ENCODE results near the gene TRAPPC6A.

TRAPPC6A gene, protein sequence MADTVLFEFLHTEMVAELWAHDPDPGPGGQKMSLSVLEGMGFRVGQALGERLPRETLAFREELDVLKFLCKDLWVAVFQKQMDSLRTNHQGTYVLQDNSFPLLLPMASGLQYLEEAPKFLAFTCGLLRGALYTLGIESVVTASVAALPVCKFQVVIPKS

DNA sequence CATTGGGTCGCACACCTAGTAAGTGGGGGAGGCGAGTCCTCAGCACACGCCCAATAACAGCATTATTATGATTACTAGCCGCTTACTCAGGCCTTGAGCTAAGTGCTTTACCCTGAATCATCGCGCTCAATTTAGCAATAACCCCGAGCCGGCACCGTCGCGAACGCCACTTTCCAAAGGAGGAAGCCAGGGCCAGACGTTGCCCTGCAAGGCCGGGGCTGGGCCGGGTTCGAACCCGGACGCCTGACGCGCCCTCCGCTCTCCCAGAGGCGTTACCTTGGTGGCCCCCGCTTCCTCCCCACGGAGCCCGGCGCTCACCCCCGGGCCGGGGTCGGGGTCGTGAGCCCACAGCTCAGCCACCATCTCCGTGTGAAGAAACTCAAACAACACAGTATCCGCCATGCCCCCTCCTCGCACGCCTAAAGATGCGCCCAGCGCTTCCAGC, at the start of gene TRAPPC6A:
TRAPPC6A (minus strand) TSS at position 421 of the 445 bp plus-strand sequence; CDS start at position 402, 19 bp downstream.
- no peak for DNase-seq

DNA sequence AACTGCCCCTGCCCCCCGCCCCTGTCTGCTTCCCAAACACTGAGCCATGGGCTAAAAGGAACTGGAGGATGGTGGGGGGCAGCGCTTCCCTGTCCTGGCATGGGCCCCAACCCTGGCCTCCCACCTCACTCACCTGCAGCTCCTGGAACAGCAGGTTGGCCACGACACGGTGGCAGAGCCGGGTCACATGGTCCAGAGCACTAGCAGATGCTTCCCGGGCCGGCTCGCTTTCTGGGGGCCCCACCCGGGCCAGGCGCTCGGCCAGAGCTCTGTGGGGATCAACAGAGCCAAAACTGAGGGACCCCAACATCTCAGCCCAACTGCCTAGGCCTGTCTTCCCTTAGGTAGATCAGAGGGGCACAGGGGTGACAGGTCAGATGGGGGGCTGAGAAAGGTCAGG, 46.6 kb upstream of the TRAPPC6A start:
- no peak for DNase-seq

DNA sequence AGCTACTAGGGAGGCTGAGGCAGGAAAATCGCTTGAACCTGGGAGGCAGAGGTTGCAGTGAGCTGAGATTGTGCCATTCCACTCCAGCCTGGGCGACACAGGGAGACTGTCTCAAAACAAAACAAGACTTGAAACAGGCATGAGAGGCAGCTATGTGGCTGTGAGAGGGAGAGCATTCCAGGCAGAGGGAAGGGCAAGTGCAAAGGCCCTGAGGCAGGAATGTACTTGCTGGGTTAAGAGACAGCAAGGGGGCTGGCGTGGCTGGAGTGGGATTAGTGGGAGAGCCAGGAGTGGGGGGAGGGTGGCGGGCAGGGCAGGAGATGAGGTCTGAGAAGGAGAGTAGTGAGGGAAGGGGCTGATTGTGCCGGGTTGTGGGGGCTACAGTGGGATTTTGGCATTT, 45.8 kb upstream of the TRAPPC6A start:
- no peak for DNase-seq

DNA sequence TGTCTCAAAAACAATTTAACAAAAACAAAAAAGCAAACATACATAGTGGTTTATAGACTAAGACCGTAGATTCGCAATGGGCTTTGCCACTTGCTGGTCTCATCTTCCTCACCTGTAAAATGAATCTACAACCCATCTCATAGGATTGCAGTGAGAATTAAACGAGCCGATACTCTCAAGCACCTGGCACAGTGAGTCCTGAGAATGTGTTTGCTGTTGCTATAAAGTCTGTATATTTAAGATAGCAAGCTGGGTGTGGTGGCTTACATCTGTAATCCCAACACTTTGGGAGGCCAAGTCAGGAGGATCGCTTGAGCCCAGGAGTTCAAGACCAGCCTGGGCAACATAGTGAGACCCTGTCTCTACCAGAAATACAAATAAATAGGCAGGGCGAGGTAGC, 44.7 kb upstream of the TRAPPC6A start:
- no peak for DNase-seq

DNA sequence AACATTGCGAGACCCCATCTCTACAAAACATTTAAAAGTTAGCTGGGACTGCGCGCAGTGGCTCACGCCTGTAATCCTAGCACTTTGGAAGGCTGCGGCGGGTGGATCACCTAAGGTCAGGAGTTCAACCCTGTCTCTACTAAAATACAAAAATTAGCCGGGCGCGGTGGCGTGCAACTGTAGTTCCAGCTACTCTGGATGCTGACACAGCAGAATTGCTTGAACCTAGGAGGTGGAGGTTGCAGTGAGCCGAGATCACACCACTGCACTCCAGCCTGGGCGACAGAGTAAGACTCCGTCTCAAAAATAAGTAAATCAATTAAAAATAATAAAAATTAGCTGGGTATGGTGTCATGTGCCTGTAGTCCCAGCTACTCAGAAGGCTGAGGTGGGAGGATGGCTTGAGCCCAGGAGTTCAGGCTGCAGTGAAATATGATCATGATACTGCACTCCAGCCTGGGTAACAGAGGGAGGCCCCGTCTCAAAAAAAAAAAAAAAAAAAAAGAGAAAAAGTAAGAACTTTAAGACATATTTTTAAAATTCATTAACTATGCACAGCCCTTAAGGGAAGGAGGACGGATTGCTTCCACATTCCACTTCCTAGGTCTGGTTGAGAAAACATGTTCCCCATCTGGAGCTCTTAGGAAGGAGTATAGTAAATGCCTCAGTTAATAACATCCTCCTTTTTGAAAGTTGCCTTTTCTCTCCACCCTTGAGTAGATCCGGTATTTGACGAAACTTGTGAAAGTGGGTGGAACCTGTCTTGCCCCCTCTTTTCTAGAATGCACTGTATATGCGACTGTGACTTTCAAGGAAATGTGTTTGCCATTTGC, 41.1 kb upstream of the TRAPPC6A start:
- DNase-seq = no peak

DNA sequence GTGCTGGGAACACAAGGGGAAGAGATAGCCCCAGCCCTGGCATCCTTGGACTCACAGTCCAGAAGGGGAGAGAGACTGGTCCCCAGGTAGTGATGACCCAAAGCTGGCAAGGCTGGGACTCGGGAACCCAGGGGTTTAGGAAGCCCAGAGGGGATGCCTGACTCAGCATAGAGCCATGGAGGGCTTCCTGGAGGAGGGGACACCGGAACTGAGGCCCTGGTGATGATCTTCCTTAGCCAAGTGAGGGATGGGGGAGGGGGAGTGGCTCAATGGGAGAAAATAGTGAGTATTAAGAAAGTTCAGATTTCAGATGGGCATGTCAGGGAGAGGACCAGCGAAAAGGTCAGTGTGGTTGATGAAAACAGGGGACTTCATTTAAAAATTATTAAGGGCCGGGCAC, 40.4 kb upstream of the TRAPPC6A start:
- DNase-seq = no peak

DNA sequence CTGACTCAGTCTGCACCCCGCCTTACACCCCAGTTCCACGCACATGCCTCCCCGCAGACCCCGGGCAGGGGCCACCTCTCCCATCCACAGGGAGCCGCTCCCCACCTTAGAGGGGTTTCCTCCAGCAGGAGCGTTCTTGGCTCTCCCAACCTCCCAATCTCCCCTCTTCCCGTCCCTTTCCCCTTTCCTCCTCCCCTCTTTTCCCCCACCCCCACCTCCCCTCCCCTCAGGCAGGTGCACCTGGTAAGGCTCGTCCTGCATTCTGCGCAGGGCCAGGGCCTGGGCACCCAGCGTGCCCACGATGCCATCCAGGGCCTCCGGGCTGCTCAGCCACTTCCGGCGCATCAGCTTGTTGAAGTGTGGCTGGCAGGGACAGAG, 39.9 kb upstream of the TRAPPC6A start:
- no peak for DNase-seq

DNA sequence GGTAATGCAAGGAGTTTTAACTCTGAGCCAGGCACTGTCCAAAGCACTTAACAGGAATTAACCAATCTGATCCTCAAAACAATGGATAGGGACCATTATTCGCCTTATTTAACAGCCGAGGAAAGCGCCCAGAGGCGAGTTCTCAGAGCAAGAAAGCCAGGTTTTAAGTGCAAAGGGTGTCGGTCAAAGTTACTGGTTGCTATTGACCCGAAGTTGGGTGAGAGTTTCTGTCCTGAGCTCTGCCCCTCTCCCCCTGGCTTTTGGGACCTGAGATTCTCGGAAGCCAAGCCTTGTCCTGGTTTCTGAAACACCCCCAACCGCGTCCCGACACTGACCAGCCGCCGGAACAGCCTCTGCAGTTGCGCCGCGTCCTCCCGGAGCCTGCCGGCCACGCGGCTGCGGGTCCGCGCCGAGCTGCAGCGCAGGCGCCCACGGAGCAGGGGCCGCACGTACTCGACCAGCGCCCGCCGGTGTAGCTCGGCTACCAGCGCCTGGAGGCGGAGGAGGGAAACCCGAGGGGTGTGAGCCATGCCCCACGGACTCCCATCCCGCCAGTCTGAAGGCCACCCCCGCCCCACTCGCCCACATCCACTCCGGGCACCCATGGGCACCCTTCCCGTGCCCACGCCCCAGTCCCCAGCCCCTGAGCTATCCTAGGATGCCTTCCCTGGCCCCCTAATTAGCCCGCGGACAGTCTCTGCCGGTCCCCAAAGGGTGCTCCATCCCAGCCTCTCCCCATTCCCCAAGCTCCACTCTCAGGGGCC, 39.3 kb upstream of the TRAPPC6A start:
- DNase-seq = no peak

DNA sequence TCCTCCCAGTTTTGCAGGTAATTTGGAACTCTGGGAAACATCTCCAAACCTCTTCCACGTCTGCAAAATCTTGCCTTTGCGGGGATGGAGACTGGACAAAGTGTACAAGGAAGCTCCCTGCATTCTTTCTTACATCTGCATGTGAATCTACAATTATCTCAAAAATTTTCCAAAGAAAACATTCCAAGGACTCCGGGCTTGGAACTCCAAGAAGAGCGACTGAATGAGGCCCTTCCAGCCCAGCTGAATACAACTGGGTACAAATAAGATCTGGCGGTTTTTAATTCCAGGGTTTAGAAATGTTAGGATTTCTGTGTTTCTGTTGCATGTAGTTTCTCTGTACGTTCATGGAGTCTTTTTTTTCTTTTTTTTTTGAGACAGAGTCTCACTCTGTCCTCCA, 38.6 kb upstream of the TRAPPC6A start:
- no peak for DNase-seq

DNA sequence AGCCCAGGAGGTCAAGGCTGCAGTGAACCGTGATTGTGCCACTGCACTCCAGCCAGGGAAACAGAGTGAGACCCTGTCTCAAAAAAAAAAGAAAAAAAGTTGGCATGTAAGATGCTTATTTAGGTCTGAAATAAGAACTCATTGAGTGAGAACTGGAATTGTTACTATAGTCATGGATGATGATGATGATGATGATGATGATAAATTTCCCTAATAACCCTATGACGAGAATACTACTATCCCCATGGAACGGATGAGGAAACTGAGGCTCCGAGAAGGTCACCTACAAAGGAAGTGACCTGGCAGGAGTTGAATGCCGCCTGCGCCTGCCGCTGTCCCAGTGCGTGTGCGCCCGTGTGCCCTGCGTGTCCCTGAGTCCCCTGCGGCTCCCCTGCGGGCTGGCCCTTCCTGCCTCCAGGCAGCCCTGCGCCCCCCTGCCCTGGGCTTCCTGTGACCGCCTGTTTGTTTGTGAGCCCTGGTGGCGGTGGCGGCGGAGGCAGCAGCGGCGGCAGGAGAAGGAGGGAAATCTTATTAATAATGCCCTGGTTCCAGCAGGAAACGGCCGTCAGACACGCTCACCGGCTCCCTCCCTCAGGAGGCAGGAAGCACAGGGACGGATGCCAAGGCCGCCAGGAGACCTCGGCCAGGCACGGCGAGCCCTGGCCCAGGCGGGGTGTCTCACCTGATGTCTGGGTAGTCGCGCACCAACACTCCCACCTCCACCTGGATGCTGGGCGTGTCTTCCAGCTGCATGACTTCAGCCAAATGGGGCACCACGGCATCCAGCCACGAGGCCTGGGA, 37.6 kb upstream of the TRAPPC6A start:
- DNase-seq = no peak

DNA sequence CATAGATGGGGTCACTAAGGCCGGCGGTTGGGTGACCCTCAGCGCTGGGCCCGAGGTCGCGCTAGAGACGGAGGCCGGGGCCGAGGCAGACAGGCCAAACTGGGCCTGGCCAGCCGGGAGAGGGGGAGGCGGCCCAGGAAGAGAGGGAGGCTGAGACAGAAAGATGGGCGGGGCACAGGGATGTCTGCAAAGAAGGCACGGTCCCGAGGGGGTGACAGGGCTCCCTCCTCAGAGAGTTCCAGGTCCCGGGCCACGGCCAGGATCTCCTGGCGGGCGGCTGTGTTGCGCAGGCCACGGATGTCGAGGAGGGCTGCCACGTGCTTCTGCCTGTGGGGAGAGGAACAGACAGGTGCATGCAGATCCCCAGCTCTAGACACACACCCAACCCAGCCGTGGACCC, 35.0 kb upstream of the TRAPPC6A start:
- no peak for DNase-seq

DNA sequence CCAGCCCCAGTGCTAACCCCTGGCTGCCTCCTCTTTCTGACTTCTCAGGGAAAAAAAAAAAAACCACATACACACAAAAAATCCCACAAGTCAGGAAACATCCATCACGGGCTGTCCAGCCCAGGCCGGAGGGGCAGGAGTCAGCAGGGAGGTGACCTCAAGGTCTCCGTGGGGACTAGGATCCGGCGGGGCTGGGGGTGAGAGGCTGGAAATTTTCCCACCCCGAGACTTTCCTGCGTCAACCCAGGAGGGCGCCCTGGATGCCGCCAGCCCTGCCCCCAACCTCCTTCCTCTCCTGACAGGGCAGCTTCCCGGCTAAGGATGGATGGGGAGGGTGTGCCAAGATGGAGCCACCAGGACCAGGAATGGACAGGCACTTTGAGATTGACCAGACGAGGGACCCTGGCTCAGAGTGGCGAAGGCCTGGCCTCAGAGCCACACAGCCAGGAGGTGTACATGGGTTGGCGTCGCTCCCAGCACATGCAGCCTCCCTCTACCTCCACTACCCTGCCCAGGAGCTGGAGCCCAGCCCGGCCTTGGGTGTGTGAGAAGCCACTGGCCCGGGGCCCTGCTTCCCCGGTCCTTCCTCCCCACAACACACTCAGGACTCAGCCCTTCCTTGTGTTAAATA, 33.8 kb upstream of the TRAPPC6A start:
- peak; percentile 26 for DNase-seq

DNA sequence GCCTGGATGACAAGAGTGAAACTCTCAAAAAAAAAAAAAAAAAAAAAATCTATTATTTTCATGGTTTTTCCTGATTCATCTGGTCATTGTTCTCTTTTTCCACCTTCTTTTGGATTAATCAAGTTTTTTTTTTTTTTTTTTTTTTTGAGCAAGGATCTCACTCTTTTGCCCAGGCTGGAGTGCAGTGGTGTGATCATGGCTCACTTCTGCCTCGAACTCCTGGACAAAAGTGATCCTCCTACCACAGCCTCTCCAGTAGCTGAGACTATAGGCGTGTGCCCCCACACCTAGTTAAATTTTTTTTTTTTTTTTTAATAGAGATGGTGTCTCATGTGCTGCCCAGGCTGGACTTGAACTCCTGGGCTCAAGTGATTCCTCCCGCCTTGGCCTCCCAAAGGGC, 28.3 kb upstream of the TRAPPC6A start:
- no peak for DNase-seq

DNA sequence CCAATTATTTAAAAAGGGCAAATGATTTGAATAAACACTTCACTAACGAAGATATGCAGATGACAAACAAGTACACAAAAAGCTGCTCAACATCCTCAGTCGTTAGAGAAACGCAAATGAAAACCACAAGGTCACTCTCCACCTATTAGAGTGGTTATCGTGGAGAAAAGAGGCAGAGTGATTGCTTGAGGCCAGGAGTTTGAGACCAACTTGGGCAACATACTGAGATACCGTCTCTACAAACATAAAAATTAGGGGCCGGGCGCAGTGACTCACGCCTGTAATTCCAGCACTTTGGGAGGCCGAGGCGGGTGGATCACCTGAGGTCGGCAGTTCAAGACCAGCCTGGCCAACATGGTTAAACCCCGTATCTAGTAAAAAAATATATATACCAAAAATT, 27.8 kb upstream of the TRAPPC6A start:
- no peak for DNase-seq

DNA sequence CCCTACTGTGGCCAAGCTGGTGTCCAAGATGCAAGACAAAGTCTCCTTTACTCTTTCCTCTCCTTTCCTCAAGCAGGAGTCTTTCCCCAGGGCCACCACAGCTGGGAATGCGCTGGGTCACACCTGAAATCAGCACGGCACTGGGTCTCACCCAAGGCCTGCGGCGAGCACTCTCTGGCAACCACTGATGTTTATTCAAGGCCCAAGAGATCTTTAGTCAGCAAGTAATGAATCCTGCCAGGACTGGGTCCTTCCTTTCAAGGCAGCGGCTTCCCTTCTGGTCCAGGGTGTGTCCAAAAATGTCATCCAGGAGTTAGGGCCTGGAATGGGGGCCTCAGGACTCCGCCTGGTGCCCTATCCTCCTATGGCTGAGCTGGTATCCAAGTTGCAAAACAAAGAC, 24.6 kb upstream of the TRAPPC6A start:
- DNase-seq = no peak

DNA sequence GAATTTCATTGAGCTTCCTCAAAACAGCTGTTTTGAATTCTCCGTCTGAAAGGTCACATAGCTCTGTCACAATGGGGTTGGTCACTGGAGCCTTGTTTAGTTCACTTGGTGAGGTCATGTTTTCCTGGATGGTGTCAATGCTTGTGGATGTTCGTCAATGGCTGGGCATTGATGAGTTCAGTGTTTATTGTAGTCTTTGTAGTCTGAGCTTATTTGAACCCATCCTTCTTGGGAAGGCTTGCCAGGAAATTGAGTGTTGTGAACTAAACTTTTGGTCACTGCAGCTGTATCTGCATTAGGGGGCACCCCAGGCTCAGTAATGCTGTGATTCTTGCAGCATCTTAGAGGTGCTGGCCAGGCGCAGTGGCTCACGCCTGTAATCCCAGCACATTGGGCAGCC, 22.5 kb upstream of the TRAPPC6A start:
- DNase-seq = peak; percentile 42

DNA sequence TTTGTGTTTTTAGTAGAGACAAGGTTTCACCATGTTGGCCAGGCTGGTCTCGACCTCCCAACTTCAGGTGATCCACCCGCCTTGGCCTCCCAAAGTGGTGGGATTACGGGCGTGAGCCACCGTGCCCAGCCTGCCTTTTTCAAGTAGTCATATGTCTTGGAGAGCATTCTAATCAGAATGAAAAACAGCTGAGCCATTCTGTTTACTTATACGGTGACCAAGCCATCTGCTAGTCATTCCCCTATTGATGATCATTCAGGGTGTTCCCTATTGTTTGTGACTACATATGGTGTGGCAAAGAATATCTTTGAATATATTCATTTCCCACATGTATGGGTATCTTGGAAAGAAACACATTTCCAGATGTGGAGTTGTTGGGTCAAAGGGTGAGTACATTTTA, 17.7 kb upstream of the TRAPPC6A start:
- DNase-seq = no peak

DNA sequence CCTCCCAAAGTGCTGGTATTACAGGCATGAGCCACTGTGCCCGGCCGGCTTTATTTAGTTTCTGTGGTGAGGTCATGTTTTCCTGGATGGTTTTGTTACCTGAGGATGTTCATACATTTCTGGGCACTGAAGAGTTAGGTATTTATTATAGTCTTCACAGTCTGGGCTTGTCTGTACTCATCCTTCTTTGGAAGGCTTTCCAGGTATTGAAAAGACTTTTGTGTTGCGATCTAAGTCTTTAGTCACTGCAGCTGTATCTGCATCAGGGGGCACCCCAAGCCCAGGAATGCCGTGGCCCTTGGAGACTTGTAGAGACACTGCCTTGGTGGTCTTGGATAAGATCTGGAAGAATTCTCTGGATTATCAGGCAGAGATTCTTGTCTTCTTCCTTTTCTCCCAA, 13.3 kb upstream of the TRAPPC6A start:
- no peak for DNase-seq

DNA sequence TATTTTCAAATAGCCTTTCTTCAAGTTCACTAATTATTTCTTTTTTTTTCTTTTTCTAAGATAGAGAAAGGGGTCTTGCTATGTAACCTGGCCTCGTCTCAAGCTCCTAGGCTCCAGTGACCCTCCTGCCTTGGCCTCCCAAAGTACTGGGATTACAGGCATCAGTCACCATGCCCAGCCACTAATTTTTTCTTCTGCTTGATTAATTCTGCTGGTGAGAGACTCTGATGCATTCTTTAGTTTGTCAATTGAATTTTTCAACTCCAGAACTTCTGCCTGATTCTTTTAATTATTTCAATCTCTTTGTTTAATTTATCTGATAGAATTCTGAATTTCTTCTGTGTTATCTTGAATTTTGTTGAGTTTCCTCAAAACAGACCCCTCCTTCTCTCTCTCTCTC, 11.9 kb upstream of the TRAPPC6A start:
- DNase-seq = no peak

DNA sequence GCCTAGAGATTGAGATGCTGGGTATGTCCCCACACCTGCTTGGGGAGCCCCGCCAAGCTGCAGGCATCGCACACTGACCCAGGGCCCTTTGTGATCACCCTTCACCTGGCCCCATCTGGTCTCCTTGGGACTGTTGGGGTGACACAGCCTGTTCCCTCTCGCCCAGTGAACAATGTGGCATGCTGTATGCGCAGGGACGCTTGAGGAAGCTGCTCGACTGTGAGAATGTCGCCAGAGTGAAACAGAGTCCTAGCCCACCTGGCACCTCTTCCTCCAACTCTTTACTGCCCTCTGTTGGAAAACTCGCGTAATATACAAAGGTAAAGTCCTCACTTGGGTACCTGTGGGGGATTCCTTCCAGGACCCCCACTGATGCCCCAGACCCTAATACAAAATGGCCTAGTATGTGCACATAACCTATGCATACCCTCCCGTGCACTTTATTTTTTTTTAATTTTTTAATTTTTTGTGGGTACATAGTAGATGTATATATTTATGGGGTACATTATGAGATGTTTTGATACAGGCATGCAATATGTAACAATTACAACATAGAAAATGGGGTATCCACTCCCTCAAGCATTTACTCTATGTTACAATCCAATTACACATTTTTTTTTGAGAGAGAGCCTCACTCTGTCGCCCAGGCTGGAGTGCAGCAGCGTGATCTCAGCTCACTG, 9.5 kb upstream of the TRAPPC6A start:
- peak; percentile 44 for DNase-seq

DNA sequence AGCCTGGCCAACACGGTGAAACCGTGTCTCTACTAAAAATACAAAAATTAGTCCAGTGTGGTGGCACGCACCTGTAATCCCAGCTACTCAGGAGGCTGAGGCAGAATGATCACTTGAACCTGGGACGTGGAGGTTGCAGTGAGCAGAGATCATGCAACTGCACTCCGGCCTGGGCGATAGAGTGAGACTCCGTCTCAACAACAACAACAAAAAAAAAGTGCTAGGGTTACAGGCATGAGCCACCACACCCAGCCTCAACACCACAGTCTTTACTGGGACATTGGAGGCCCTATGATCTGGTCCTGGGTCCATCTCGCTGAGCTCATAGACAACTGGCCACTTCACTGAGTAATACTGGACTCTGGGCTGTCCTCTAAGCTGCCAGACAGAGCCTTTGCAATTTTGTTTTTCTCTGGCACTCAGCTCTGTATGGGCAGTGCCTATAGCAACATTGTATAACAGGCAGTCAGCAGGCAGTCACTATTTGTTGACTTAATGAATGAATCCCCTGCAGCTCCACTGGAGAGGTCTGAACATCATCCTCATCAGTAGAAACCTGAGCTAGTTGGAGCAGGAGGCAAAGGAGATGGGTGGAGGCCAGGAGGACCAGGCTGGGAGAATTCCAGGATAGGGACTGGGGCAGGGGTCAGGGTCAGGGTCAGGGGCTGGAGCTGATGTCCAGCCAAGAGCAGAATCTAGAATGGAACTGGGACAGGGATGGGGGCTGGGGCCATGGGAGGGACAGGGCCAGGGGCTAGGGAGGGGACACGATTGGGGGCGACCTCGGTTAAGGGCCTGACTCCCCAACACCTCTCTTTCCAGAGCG, 8.7 kb upstream of the TRAPPC6A start:
- DNase-seq = no peak
